Right kidney (tissue), 9 donors: Measurements from ENCODE around the gene NEDD8.

Experiments
- DNase-seq: peaks from one replicate; pipeline ENCODE4 v3.0.0-alpha.2; 2016
- long read RNA-seq, 8 donors: transcript quantifications; one replicate each; lab custom pipeline, GENCODE V29; 2026

Gene NEDD8
- long read RNA-seq, donor 1, transcript NEDD8-201 (4 exons, 708 nt): major isoform, 217 of 248 reads
- long read RNA-seq, donor 1, transcript NEDD8-206 (5 exons, 651 nt): minor isoform, 6 of 248 reads
- long read RNA-seq, donor 1, transcript NEDD8-203 (3 exons, 653 nt): minor isoform, 11 of 248 reads
- long read RNA-seq, donor 1, partial matches to known transcripts: 8 of 248 reads
- long read RNA-seq, donor 1, other reads (novel, unspliced or antisense): 0 of 248 reads
- long read RNA-seq, donor 2, transcript NEDD8-201 (4 exons, 708 nt): major isoform, 111 of 126 reads
- long read RNA-seq, donor 2, partial matches to known transcripts: 8 of 126 reads
- long read RNA-seq, donor 2, other reads (novel, unspliced or antisense): 0 of 126 reads
- long read RNA-seq, donor 3, transcript NEDD8-201 (4 exons, 708 nt): major isoform, 66 of 74 reads
- long read RNA-seq, donor 3, partial matches to known transcripts: 0 of 74 reads
- long read RNA-seq, donor 3, other reads (novel, unspliced or antisense): 0 of 74 reads
- long read RNA-seq, donor 4, transcript NEDD8-201 (4 exons, 708 nt): major isoform, 116 of 128 reads
- long read RNA-seq, donor 4, partial matches to known transcripts: 7 of 128 reads
- long read RNA-seq, donor 4, other reads (novel, unspliced or antisense): 0 of 128 reads
- long read RNA-seq, donor 5, transcript NEDD8-206 (5 exons, 651 nt): minor isoform, 5 of 165 reads
- long read RNA-seq, donor 5, transcript NEDD8-208 (3 exons, 654 nt): minor isoform, 5 of 165 reads
- long read RNA-seq, donor 5, transcript NEDD8-203 (3 exons, 653 nt): minor isoform, 5 of 165 reads
- long read RNA-seq, donor 5, transcript NEDD8-201 (4 exons, 708 nt): major isoform, 142 of 165 reads
- long read RNA-seq, donor 5, partial matches to known transcripts: 7 of 165 reads
- long read RNA-seq, donor 5, other reads (novel, unspliced or antisense): 0 of 165 reads
- long read RNA-seq, donor 6, transcript NEDD8-201 (4 exons, 708 nt): major isoform, 151 of 177 reads
- long read RNA-seq, donor 6, transcript NEDD8-206 (5 exons, 651 nt): minor isoform, 5 of 177 reads
- long read RNA-seq, donor 6, transcript NEDD8-208 (3 exons, 654 nt): minor isoform, 5 of 177 reads
- long read RNA-seq, donor 6, partial matches to known transcripts: 9 of 177 reads
- long read RNA-seq, donor 6, other reads (novel, unspliced or antisense): 0 of 177 reads
- long read RNA-seq, donor 7: 0 reads
- long read RNA-seq, donor 8, transcript NEDD8-201 (4 exons, 708 nt): major isoform, 121 of 143 reads
- long read RNA-seq, donor 8, partial matches to known transcripts: 10 of 143 reads
- long read RNA-seq, donor 8, other reads (novel, unspliced or antisense): 0 of 143 reads

- peak; percentile 97 for DNase-seq
Measured at GRCh38 chr14:24232121-24232644, at the start of gene NEDD8. NEDD8 (minus strand) TSS chr14:24232367; CDS start chr14:24232267, 100 bp downstream.

- DNase-seq: no peak
Measured at GRCh38 chr14:24281636-24282035, 49.5 kb upstream of the NEDD8 start.

- no peak for DNase-seq
Measured at GRCh38 chr14:24280797-24281460, 48.8 kb upstream of the NEDD8 start.

GRCh38 chr14:24279301-24280186, 47.4 kb upstream of the NEDD8 start:
- no peak for DNase-seq

GRCh38 chr14:24278424-24278823, 46.3 kb upstream of the NEDD8 start:
- no peak for DNase-seq

GRCh38 chr14:24277606-24278321, 45.6 kb upstream of the NEDD8 start:
- no peak for DNase-seq

- no peak for DNase-seq
Measured at GRCh38 chr14:24277071-24277470, 44.9 kb upstream of the NEDD8 start.

- no peak for DNase-seq
Measured at GRCh38 chr14:24274101-24274543, 42.0 kb upstream of the NEDD8 start.

- no peak for DNase-seq
Measured at GRCh38 chr14:24273422-24273998, 41.3 kb upstream of the NEDD8 start.

GRCh38 chr14:24272467-24272866, 40.3 kb upstream of the NEDD8 start:
- DNase-seq: no peak

- no peak for DNase-seq
Measured at GRCh38 chr14:24271834-24272263, 39.7 kb upstream of the NEDD8 start.

- DNase-seq: peak; percentile 96
Measured at GRCh38 chr14:24271134-24271833, 39.1 kb upstream of the NEDD8 start, which contains the start of gene RABGGTA. RABGGTA (minus strand) TSS chr14:24271597; CDS start chr14:24271115, 482 bp downstream.

- no peak for DNase-seq
Measured at GRCh38 chr14:24270537-24271133, 38.5 kb upstream of the NEDD8 start.

GRCh38 chr14:24269910-24270536, 37.9 kb upstream of the NEDD8 start:
- DNase-seq: no peak

- DNase-seq: no peak
Measured at GRCh38 chr14:24269368-24269767, 37.2 kb upstream of the NEDD8 start.

- no peak for DNase-seq
Measured at GRCh38 chr14:24268225-24268624, 36.1 kb upstream of the NEDD8 start.

GRCh38 chr14:24267516-24267915, 35.3 kb upstream of the NEDD8 start:
- no peak for DNase-seq
